ENCODE results near the gene RHOH. TPM values are rescaled to one million over a fixed set of nuclear protein-coding genes. Genes with fewer than 3 reads are reported as not detected.

RHOH gene
- total and polyA plus RNA-seq, 9 of the 15 experiments (the other 6 are each of a cell fraction or from before 2014, with no cell fraction given) = 14.3 to 37.7 (median 23.2) TPM

- peak; percentile 70 for FAIRE-seq
- TF ChIP-seq CREB3L1 (IDR thresholded peaks at IDR 0.05; ENCODE audit: borderline replicate concordance, low read depth) = peak; percentile 52; the same call in 1 of the 2 replicates
- TF ChIP-seq GATAD2A (IDR thresholded peaks at IDR 0.05) = 0 out of 2 replicates have a peak, but pooled peaks have one; percentile 33
- TF ChIP-seq CXXC5 (CRISPR knock-in tag; IDR thresholded peaks at IDR 0.05) = peak; percentile 15; the same call in 1 of the 2 replicates
- no peak for TF ChIP-seq NR2C1 (IDR thresholded peaks at IDR 0.05)
- TF ChIP-seq NR2C1 (tag; IDR thresholded peaks at IDR 0.05) = peak; percentile 18; the same call in 1 of the 2 replicates
- peak; percentile 34 to 40 for TF ChIP-seq E2F6 (IDR thresholded peaks at IDR 0.05; ENCODE audit: borderline replicate concordance in 1 of 2, extremely low read depth in 1 of 2, insufficient read depth in 1 of 2, insufficient read length in 1 of 2, low read depth in 1 of 2, low read length in 1 of 2, poor library complexity in 1 of 2, severe bottlenecking in 1 of 2)
- TF ChIP-seq ZNF589 (CRISPR knock-in tag; IDR thresholded peaks at IDR 0.05; ENCODE audit: low read depth) = peak; percentile 83; the same call in 1 of the 2 replicates
- 0 out of 2 replicates have a peak, but pooled peaks have one; percentile 31 for TF ChIP-seq MITF (IDR thresholded peaks at IDR 0.05)
- 0 out of 2 replicates have a peak, but pooled peaks have one; percentile 4 for TF ChIP-seq CREM (IDR thresholded peaks at IDR 0.05; ENCODE audit: low read depth)
- 0 out of 4 replicates have a peak, but pooled peaks of 1 of the 2 experiments have one; percentile 9 for TF ChIP-seq FOXA3 (CRISPR knock-in tag; conservative IDR thresholded peaks at IDR 0.05 in 1 of 2, IDR thresholded peaks at IDR 0.05 in 1 of 2)
- no peak for TF ChIP-seq ATF3 (IDR thresholded peaks at IDR 0.05)
- 0 out of 2 replicates have a peak, but pooled peaks have one; percentile 66 for TF ChIP-seq ATF3 (CRISPR knock-in tag; conservative IDR thresholded peaks at IDR 0.05)
Measured at GRCh38 chr4:40194602-40195161, 2.1 kb upstream of the RHOH start.

More at GRCh38 chr4:40194602-40195161, 2.1 kb upstream of the RHOH start:
- no peaks in the 10 kb centered on the region for H3K36me3 ChIP-seq (ENCODE audit: control insufficient read depth, insufficient read depth, low read length)
- ChIA-PET POLR2A (interaction anchor here (0.6 to 1.7 kb wide), 5 partner anchors 9 to 235 kb away, joined by 3 to 5 read pairs (median 4); no protein-coding TSS in a partner anchor), CTCF (ENCODE audit: low intra/inter-chr PET ratio) (no interaction called here)
- no peaks in the 10 kb centered on the region for H4K20me1 ChIP-seq (replicated peaks; ENCODE audit: control insufficient read depth, insufficient read depth, low read length)
- H3K9me1 ChIP-seq (ENCODE audit: control insufficient read depth, insufficient read depth, low read length) = no peaks in the 10 kb centered on the region
- peaks cover 30% of the 10 kb centered on the region for H3K79me2 ChIP-seq (ENCODE audit: control insufficient read depth, insufficient read depth, low read length)
- no peak overlapping the region; the same call in 1 of the 2 replicates for H3K4me3 ChIP-seq
- DNase-seq (ENCODE audit: extremely low read depth in 1 of 4, low spot score in 3 of 4) (peak in 1 of 4 experiments; percentile 62), ATAC-seq (peak; percentile 10)
- no peaks in the 10 kb centered on the region for H3K9me3 ChIP-seq (replicated peaks; ENCODE audit: control insufficient read depth, insufficient read depth, low read depth, low read length)
- peak overlapping the region; percentile 86 for H3K27ac ChIP-seq (ENCODE audit: extremely low read depth, low read depth, low read length)
- H3K9ac ChIP-seq (ENCODE audit: insufficient read depth in 1 of 2, low read depth in 2 of 2, low read length in 2 of 2) = peak overlapping the region; percentile 76 to 87; a peak in 3 of 4 replicates
- 12% methylated on average over 14 of the region's 14 CpGs for WGBS (ENCODE audit: insufficient coverage, low coverage, missing lambda C conversion rate)
- peaks cover 28 to 48% of the 10 kb centered on the region in 2 experiments for H3K4me1 ChIP-seq (replicated peaks in 1 of 2; ENCODE audit: control insufficient read depth in 2 of 2, insufficient read depth in 2 of 2, low read length in 2 of 2)
- H3K27me3 ChIP-seq (ENCODE audit: control insufficient read depth in 2 of 2, insufficient read depth in 2 of 2, low read length in 2 of 2) = no peaks in the 10 kb centered on the region
- no TSS peak for BruUV-seq (replicated peaks)
- peak overlapping the region; percentile 94 for H2AFZ ChIP-seq (ENCODE audit: low read depth, low read length)
- in situ Hi-C loops (cut with MboI) (no loop called here), intact Hi-C loops (cut with micrococcal nuclease) (no loop called here)
- peak overlapping the region; percentile 80 for H3K4me2 ChIP-seq (ENCODE audit: insufficient read depth, low read length)

All from K562 (cell line).